ENCODE data around the gene ILK.

DNA sequence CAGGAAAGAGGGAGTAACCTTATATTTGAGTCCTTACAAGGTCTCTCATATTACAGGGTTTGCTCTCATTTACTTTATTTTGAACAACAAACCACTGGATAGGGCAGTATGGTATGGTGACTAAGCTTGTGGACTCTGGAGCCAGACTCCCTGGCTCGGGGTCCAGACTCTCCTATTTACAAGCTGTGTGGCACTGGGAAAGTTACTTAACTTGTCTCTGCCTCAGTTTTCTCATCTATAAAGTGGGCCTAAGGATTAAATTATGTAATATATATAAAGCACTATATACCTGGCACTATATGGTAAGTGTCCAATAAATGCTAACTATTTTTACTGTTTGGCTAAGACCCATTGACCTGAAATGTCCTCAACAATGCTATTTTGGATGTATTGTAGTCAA, 53.8 kb downstream of the ILK start:
- TF ChIP-seq, protein P1, sequence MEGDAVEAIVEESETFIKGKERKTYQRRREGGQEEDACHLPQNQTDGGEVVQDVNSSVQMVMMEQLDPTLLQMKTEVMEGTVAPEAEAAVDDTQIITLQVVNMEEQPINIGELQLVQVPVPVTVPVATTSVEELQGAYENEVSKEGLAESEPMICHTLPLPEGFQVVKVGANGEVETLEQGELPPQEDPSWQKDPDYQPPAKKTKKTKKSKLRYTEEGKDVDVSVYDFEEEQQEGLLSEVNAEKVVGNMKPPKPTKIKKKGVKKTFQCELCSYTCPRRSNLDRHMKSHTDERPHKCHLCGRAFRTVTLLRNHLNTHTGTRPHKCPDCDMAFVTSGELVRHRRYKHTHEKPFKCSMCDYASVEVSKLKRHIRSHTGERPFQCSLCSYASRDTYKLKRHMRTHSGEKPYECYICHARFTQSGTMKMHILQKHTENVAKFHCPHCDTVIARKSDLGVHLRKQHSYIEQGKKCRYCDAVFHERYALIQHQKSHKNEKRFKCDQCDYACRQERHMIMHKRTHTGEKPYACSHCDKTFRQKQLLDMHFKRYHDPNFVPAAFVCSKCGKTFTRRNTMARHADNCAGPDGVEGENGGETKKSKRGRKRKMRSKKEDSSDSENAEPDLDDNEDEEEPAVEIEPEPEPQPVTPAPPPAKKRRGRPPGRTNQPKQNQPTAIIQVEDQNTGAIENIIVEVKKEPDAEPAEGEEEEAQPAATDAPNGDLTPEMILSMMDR (IDR thresholded peaks at IDR 0.05; ENCODE audit: low read length) = no peak
- TF ChIP-seq EZH2 (IDR thresholded peaks at IDR 0.05; ENCODE audit: borderline replicate concordance, low read length) = no peak
